Retinal pigment epithelial cell (primary cell): ENCODE data around the gene OPRL1.
"Not testable (repeated sequence)": the region's sequence is repeated elsewhere in the genome, so short reads cannot be mapped to it uniquely, and the experiment has no call there.

Experiments
- DNase-seq: peaks from one replicate; pipeline ENCODE4 v3.0.0-alpha.2; 2010; ENCODE audit warnings: low read depth
- H3K4me3 ChIP-seq: 2 replicates; pipeline ENCODE4 v1.5.1; 2011; ENCODE audit warnings: mild to moderate bottlenecking, low read length, control low read depth, moderate library complexity
- CTCF ChIP-seq: conservative IDR thresholded peaks from 2 replicates; pipeline ENCODE4 v1.5.1; 2011; ENCODE audit warnings: low read depth, low read length, control low read depth, inconsistent platforms

The OPRL1 gene

GRCh38 chr20:64133951-64134407, 54.1 kb downstream of the OPRL1 start:
- DNase-seq: no peak
- TF ChIP-seq CTCF: peak; percentile 41
- no peak overlapping the region for H3K4me3 ChIP-seq

- not testable (repeated sequence) for DNase-seq, H3K4me3 ChIP-seq
These were observed 54.9 kb downstream of the OPRL1 start for GRCh38 chr20:64134744-64135143.

GRCh38 chr20:64136004-64136710, 56.3 kb downstream of the OPRL1 start:
- TF ChIP-seq CTCF: no peak
- DNase-seq: no peak
- no peak overlapping the region for H3K4me3 ChIP-seq

GRCh38 chr20:64137598-64138031, 57.7 kb downstream of the OPRL1 start:
- no peak for DNase-seq
- TF ChIP-seq CTCF: no peak
- no peak overlapping the region for H3K4me3 ChIP-seq

GRCh38 chr20:64138276-64138815, 58.5 kb downstream of the OPRL1 start:
- no peak overlapping the region for H3K4me3 ChIP-seq
- no peak for DNase-seq

GRCh38 chr20:64139199-64140060, 59.5 kb downstream of the OPRL1 start:
- no peak overlapping the region for H3K4me3 ChIP-seq
- no peak for TF ChIP-seq CTCF
- no peak for DNase-seq

More at GRCh38 chr20:64138276-64138815, 58.5 kb downstream of the OPRL1 start:
- TF ChIP-seq CTCF: no peak
